Gastrocnemius medialis (tissue), 4 donors: ENCODE results near the gene GPC2. TPM values are rescaled to one million over a fixed set of nuclear protein-coding genes. Genes with fewer than 3 reads are reported as not detected.

Experiments
- ATAC-seq, 2 donors: fragments of 150-250 bp; one replicate each; pipeline ENCODE4 v1.9.1; 2016
- DNase-seq, 2 donors: peaks; one replicate each; pipeline ENCODE4 v3.0.0-alpha.2; 2019
- H3K27ac ChIP-seq, 4 donors: fragments of 200-600 bp; sonication (generic); 1 replicate in 1 of 4; 2 replicates in 3 of 4; pipeline ENCODE4 v1.5.1; 2016 to 2018; ENCODE audit warnings: mild to moderate bottlenecking in 2 of 4, moderate library complexity in 1 of 4
- H3K27me3 ChIP-seq, 3 donors: fragments of 200-600 bp; sonication (generic) in 2 of 3; 1 replicate in 1 of 3; 2 replicates in 2 of 3; pipeline versions ENCODE4 v1.5.1 to v1.6.0; 2016 to 2019; ENCODE audit warnings: mild to moderate bottlenecking in 1 of 3, moderate library complexity in 1 of 3
- H3K36me3 ChIP-seq, 2 donors: fragments of 200-600 bp; sonication (generic) in 1 of 2; one replicate each; pipeline ENCODE4 v1.5.1; 2017 to 2018
- H3K4me1 ChIP-seq, 2 donors: fragments of 200-600 bp; sonication (generic) in 1 of 2; one replicate each; pipeline ENCODE4 v1.5.1; 2016 to 2017; ENCODE audit warnings: mild to moderate bottlenecking in 2 of 2
- H3K4me3 ChIP-seq, 4 donors: fragments of 200-600 bp; sonication (generic) in 3 of 4; 1 replicate in 1 of 4; 2 replicates in 3 of 4; pipeline ENCODE4 v1.5.1; 2016 to 2019; ENCODE audit warnings: mild to moderate bottlenecking in 2 of 4
- H3K9me3 ChIP-seq, 3 donors: fragments of 200-600 bp; sonication (generic) in 2 of 3; 1 replicate in 1 of 3; 2 replicates in 2 of 3; pipeline ENCODE4 v1.5.1; 2016 to 2019
- CTCF ChIP-seq, 5 experiments: fragments of 450-650 bp in 3 of 5; fragments of 200-600 bp in 2 of 5; sonication (generic) in 2 of 5; IDR thresholded peaks in 4 of 5; conservative IDR thresholded peaks in 1 of 5; 1 replicate in 4 of 5; 2 replicates in 1 of 5; pipeline ENCODE4 v1.5.1; 2016 to 2019; ENCODE audit warnings: antibody characterized with exemption in 5 of 5, mild to moderate bottlenecking in 3 of 5, moderate library complexity in 3 of 5
- POLR2A ChIP-seq, 2 donors: fragments of 450-650 bp; IDR thresholded peaks; one replicate each; pipeline ENCODE4 v1.6.1; 2017; ENCODE audit warnings: antibody characterized with exemption in 2 of 2, mild to moderate bottlenecking in 2 of 2, moderate library complexity in 2 of 2
- in situ Hi-C, 4 donors: fragments of 200-750 bp; cut with MboI; loops; one replicate each; pipeline versions ENCODE4 v1.15.0 to v1.8.0; 2017; ENCODE audit warnings: low sequenced_read_pairs in 4 of 4
- intact Hi-C: fragments of 100-400 bp; cut with DNase I; formaldehyde crosslinking; loops from one replicate; pipeline ENCODE4 v1.15.1; 2023; ENCODE audit warnings: low total_unique reads
- total RNA-seq, 4 donors: library from RNA; depleted of rRNA; stranded (reverse); fragments of >200 nt; gene quantifications; one replicate each; pipeline versions ENCODE4 v1.1.0 to v1.2.3, GENCODE V29; 2016

The GPC2 gene
- total RNA-seq, 4 donors from 2014 or later = 4.0 TPM; not detected in 3

- intact Hi-C loops = loop anchor here (10.0 kb wide), 1 partner anchor 132 kb away; no protein-coding TSS in a partner anchor
Observed at GRCh38 chr7:100212631-100213286, 35.6 kb upstream of the GPC2 start.

GRCh38 chr7:100211342-100211780 is 34.2 kb upstream of the GPC2 start:
- no peak overlapping the region for H3K27ac ChIP-seq
- TF ChIP-seq POLR2A (IDR thresholded peaks at IDR 0.05) (no peak), CTCF (IDR thresholded peaks at IDR 0.05 in 4 of 5, conservative IDR thresholded peaks at IDR 0.05 in 1 of 5) (no peak)
- H3K4me1 ChIP-seq = peaks cover 11 to 12% of the 10 kb centered on the region in 2 donors
- H3K36me3 ChIP-seq = no peaks in the 10 kb centered on the region
- intact Hi-C loops (loop anchor here (10.0 kb wide), 1 partner anchor 133 kb away; no protein-coding TSS in a partner anchor), in situ Hi-C loops (no loop called here)
- DNase-seq (no peak), ATAC-seq (no peak)
- H3K4me3 ChIP-seq = no peak overlapping the region
- no peaks in the 10 kb centered on the region for H3K27me3 ChIP-seq
- H3K9me3 ChIP-seq = no peaks in the 10 kb centered on the region

More at GRCh38 chr7:100212631-100213286, 35.6 kb upstream of the GPC2 start:
- Histone ChIP-seq H3K27me3 (no peaks in the 10 kb centered on the region), H3K4me1 (peaks cover 12% of the 10 kb centered on the region in 2 donors), H3K36me3 (no peaks in the 10 kb centered on the region), H3K9me3 (no peaks in the 10 kb centered on the region), H3K4me3 (no peak overlapping the region), H3K27ac (no peak overlapping the region)
- ATAC-seq = no peak
- in situ Hi-C loops = no loop called here
- no peak for DNase-seq
- TF ChIP-seq CTCF (IDR thresholded peaks at IDR 0.05 in 4 of 5, conservative IDR thresholded peaks at IDR 0.05 in 1 of 5) = no peak
- TF ChIP-seq POLR2A (IDR thresholded peaks at IDR 0.05) = no peak

GRCh38 chr7:100210805-100211204 is 33.6 kb upstream of the GPC2 start:
- H3K27ac ChIP-seq = no peak overlapping the region
- in situ Hi-C loops = no loop called here
- H3K9me3 ChIP-seq = no peaks in the 10 kb centered on the region
- peaks cover 9% of the 10 kb centered on the region in 2 donors for H3K4me1 ChIP-seq
- no peaks in the 10 kb centered on the region for H3K36me3 ChIP-seq
- H3K27me3 ChIP-seq = no peaks in the 10 kb centered on the region
- intact Hi-C loops = loop anchor here (10.0 kb wide), 1 partner anchor 134 kb away; no protein-coding TSS in a partner anchor
- H3K4me3 ChIP-seq = no peak overlapping the region
- DNase-seq (no peak), ATAC-seq (no peak)
- TF ChIP-seq CTCF (IDR thresholded peaks at IDR 0.05 in 4 of 5, conservative IDR thresholded peaks at IDR 0.05 in 1 of 5) (no peak), POLR2A (IDR thresholded peaks at IDR 0.05) (no peak)

- Histone ChIP-seq H3K4me1 (peaks cover 0 to 3% of the 10 kb centered on the region in 2 donors), H3K4me3 (no peak overlapping the region), H3K9me3 (no peaks in the 10 kb centered on the region), H3K27ac (no peak overlapping the region), H3K36me3 (no peaks in the 10 kb centered on the region), H3K27me3 (no peaks in the 10 kb centered on the region)
- TF ChIP-seq CTCF (IDR thresholded peaks at IDR 0.05 in 4 of 5, conservative IDR thresholded peaks at IDR 0.05 in 1 of 5) (no peak), POLR2A (IDR thresholded peaks at IDR 0.05) (no peak)
- no peak for ATAC-seq
- intact Hi-C loops (no loop called here), in situ Hi-C loops (no loop called here)
- no peak for DNase-seq
Observed at GRCh38 chr7:100209493-100209892, 32.3 kb upstream of the GPC2 start.
